ENCODE data around the gene KDM3A.
"Not testable (repeated sequence)": the region's sequence is repeated elsewhere in the genome, so short reads cannot be mapped to it uniquely, and the experiment has no call there.

Gene KDM3A

DNA sequence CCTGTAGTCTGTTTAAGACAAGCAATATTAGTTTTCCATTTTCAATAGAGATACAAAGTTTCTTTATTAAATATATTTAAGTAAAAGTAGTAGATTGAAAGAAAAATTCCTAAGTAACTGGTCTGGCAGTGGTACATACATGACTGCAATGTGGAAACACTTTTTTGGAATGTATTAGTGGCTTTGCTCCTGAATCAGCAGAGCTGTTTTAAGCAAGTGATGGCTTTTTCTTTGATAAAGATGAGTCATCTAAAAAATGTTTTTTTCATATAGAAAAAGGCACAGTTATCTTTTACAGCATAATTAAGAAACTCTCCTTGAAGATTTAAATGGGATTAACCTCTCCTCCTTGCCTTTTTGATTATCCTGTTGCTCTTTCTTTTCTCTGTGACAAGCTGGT lies 34.9 kb downstream of the KDM3A start:
- DNase-seq (ENCODE audit: low read depth in 2 of 2) = no peak

- no peak for DNase-seq (ENCODE audit: low read depth in 2 of 2)
These were observed 35.7 kb downstream of the KDM3A start for GRCh38 chr2:86476918-86477317.

DNA sequence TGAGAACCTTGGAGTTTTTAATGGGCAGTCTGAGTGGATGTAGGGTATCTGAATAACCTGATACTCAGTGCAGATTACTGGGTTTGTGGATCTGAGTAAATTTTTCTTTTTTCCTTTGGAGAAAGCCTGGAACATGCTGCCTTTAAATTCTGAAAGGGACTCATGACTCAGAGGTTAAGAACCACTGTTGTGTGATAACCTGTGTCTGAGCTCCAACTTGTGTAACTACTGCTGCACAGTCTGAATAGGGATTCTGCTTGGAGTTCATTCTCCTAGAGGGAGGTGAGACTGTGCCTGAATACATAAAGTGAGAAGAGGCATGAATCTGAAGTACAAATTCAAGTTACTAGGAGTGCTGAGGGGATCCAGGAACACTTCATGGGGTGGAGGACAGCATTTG lies 36.2 kb downstream of the KDM3A start:
- DNase-seq (ENCODE audit: low read depth in 2 of 2) = no peak

DNA sequence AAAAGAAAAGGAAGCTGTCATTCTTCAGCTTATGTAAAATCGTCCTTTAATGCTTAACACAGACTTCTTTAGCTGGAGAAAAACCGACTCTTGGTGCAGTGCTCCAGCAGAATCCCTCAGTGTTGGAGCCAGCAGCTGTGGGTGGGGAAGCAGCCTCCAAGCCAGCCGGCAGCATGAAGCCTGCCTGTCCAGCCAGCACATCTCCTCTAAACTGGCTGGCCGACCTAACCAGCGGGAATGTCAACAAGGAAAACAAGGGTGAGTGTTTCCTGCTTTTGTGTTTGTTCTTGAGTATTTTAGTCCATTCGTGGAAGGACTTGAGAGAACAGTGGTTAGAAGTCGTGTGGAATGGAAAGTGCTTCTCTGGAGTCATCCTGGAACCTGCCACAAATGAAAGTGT lies 38.9 kb downstream of the KDM3A start:
- no peak for DNase-seq (ENCODE audit: low read depth in 2 of 2)

GRCh38 chr2:86482034-86482433 lies 40.9 kb downstream of the KDM3A start:
- no peak for DNase-seq (ENCODE audit: low read depth in 2 of 2)

DNA sequence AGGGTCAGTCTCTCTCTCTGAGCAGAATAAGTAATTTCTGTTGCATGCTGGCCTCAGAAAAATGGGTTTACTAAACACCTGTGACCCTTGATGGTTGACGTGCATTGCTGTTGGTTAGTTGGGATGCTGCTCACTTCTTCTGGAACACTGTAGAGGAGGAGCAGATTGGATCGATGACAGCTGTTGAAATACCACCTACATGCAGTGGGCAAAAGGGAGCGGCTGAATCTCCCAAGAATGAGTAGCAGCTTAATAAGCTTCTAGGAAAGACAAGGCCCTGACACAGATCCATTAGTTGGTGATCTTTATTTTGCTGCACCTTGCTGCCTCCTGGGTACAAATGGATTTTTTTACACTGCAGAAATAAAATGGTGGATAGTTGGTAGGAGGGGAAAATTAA lies 43.2 kb downstream of the KDM3A start:
- DNase-seq (ENCODE audit: low read depth in 2 of 2) = no peak

- no peak for DNase-seq (ENCODE audit: low read depth in 2 of 2)
These were observed 43.9 kb downstream of the KDM3A start for GRCh38 chr2:86485103-86485502.

- no peak for DNase-seq (ENCODE audit: low read depth in 2 of 2)
These were observed 44.6 kb downstream of the KDM3A start for GRCh38 chr2:86485802-86486201.

GRCh38 chr2:86487062-86487461 lies 45.9 kb downstream of the KDM3A start:
- no peak for DNase-seq (ENCODE audit: low read depth in 2 of 2)

DNA sequence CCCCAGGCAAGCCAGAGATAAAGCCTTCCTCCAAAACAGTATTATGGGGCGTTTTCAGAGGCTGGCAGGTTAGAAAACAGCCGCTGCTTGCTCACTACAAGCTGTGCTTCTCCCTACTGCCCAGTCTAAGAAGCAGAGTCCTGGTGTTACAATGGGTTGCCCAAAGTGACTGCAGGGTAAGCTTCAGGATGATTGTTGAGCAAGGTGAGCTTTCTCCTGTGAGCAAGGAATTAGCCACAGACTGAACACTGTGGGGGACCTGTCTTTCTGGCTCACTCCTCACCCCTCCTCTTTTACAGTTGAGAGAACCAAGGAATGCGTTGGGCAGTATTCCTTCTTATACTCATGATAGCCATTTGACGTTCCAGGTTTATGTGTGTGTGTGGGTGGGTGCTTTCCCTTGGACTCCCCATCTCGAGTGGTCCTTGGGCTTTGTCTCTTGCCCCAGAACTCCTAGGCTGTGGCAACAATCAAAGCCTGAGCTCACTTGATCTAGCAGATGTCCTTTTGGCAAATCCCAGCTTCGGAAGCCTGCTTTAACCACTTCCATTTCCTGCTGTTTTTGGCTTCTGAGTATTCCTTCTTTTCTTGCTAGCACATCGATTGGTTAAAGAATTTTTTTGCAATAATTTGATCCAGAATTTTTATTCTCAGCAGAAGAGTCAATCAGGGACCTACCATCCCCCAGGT lies 47.5 kb downstream of the KDM3A start:
- no peak for DNase-seq (ENCODE audit: low read depth in 2 of 2)

- no peak for DNase-seq (ENCODE audit: low read depth in 2 of 2)
These were observed 48.4 kb downstream of the KDM3A start for GRCh38 chr2:86489542-86489941.

- no peak for DNase-seq (ENCODE audit: low read depth in 2 of 2)
These were observed 49.1 kb downstream of the KDM3A start for GRCh38 chr2:86490245-86490644.

GRCh38 chr2:86491088-86491487 lies 49.9 kb downstream of the KDM3A start:
- no peak for DNase-seq (ENCODE audit: low read depth in 2 of 2)

- no peak for DNase-seq (ENCODE audit: low read depth in 2 of 2)
These were observed 50.9 kb downstream of the KDM3A start for GRCh38 chr2:86492048-86492453.

DNA sequence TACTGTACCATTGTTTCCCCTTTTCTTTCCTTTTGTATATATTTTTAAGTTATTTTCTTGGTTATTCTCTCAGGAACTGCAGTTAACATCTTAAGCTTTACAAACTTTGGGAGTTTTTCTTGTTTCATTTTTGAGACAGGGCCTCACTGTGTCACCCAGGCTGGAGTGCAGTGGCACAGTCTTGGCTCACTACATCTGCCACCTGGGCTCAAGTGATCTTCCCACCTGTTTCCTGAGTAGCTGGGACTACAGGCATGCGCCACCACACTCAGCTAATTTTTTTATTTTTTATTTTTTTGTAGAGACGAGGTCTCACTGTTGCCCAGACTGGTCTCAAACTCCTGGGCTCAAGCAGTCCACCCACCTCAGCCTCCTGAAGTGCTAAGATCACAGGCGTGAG lies 55.2 kb downstream of the KDM3A start:
- DNase-seq (ENCODE audit: low read depth in 2 of 2) = not testable (repeated sequence)

DNA sequence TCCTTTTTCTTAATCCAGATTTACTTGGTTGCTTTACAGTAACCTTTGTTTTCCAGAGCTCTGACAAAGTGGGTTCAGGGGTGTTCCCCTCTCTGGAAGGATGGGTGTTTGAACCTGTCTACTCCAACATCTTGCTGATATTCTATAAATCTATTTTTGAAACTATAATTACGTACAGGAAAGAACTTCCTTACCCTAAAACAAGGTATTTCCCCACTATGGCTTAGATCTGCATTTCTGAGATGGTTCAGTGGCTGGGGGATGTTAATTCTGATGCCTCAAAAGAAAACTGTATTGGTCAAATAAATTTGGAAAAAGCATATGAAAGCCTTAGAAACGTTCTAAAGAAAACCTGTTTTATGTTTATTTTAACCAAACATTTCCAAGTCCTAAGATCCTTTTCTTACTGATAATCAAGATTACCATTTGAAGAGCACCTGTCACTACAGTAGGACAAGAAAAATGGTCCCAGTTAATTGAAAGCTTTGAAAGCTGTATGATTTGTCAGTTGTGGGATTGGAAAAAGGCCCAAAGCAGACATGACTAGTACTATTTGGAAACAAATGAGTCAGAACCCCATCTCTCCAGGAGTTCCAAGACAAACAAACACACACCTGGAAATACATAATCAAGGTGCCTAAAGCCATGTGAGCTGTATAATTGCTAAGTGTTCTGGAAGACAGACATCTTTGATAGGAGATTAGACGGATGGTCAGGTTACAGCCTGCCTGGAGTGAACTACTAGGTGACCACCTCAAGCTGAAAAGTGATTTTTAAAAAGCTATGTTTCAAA lies 57.5 kb downstream of the KDM3A start:
- DNase-seq (ENCODE audit: low read depth in 2 of 2) = no peak

GRCh38 chr2:86499326-86499725 lies 58.2 kb downstream of the KDM3A start:
- no peak for DNase-seq (ENCODE audit: low read depth in 2 of 2)

DNA sequence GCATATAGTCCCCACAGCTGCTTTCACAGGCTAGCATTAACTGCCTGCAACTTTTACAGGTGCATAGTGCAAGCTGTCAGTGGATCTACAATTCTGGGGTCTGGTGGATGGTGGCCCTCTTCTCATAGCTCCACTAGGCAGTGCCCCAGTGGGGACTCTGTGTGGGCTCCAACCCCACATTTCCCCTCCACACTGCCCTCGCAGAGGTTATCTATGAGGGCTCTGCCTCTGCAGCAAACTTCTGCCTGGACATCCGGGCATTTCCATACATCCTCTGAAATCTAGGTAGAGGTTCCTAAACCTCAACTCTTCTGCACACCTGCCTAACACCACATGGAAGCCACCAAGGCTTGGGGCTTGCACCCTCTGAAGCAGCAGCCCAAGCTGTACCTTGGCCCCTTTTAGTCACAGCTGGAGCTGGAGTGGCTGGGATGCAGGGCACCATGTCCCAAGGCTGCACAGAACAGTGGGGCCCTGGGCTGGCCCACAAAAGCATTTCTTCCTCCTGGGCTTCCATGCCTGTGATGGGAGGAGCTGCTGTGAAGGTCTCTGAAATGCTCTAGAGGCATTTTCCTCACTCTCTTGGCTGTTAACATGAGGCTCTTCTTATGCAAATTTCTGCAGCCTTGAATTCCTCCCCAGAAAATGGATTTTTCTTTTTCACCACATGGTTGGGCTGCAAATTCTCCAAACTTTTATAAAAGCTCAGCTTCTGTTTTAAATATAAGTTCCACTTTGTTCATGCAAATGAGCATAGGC lies 59.3 kb downstream of the KDM3A start:
- DNase-seq (ENCODE audit: low read depth in 2 of 2) = no peak

- DNase-seq (ENCODE audit: low read depth in 2 of 2) = no peak
These were observed 66.4 kb downstream of the KDM3A start for GRCh38 chr2:86507600-86507999.

DNA sequence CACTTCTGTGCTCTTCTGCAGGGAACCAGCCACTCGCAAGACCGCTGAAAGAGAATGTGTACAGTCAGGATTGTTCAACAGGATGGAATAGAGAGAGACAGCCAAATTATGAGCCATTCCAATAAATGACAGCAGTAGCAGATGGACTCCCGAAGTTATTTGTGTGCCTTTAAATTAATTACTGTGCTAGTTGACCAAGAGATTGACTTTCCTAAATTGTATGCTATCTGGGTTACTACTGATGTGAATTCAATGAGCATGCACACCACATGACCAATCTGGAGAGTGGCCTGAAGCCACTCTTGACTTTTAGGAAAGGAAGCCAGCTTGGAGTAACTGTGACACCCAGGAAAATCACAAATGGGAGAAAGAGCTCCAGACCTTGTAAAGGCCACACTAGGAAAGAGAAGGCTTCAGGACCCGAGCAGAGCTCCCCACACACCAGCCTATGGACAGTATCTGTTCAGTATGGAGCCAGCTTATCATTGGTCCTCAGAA lies 69.3 kb downstream of the KDM3A start:
- no peak for DNase-seq (ENCODE audit: low read depth in 2 of 2)

DNA sequence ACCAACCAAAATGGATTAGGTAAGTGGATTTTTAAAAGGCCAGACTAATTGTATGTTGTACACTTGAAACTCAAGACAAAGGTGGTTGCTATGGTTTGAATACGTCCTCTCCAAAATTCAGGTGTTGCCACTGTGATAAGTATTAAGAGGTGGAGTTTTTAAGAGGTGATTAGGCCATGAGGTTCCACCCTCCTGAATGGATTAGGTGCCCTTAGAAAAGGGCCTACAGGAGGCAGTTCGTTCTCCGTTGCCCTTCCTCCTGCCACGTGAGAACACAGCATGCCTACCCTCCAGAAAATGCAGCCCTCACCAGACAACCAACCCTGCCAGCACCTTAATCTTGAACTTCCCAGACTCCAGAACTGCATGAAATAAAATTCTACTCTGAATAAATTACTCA lies 70.9 kb downstream of the KDM3A start:
- DNase-seq (ENCODE audit: low read depth in 2 of 2) = no peak

DNA sequence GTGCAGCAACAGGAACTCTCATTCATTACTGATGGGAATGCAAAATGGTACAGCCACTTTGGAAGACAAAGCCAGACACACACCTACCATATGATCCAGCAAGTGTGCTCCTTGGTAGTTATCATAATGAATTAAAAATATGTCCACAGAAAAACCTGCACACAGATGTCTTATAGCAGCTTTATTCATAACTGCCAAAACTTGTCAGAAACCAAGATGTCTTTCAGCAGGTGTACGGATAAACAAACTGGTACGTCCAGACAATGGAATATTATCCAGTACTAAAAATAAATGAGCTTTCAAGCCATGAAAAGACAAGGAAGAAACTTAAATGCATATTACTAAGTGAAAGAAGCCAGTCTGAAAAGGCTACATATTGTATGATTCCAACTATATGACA lies 71.7 kb downstream of the KDM3A start:
- DNase-seq (ENCODE audit: low read depth in 2 of 2) = no peak
